ENCODE data around the gene PADI3.

Gene PADI3

DNA sequence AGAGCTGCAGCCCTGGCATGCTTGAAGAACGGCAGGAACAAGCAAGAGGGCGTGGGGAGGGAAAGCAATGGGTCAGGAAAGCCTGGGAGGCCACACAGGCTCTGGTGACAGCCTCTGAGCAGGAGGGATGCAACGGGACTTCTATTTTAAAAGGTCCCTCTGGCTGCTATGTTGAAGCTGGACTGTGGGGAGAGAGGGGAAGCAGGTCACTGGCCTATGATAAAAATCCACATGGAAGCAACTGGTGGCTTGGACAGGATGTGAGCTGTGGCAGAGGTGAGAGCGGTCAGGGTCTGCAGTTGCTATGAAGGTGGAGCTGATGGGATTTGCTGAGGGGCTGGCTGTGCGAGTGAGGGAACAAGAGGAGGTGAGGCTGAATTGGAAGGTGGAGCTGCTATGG, 32.8 kb upstream of the PADI3 start:
- TF ChIP-seq CTCF (IDR thresholded peaks at IDR 0.05): no peak

DNA sequence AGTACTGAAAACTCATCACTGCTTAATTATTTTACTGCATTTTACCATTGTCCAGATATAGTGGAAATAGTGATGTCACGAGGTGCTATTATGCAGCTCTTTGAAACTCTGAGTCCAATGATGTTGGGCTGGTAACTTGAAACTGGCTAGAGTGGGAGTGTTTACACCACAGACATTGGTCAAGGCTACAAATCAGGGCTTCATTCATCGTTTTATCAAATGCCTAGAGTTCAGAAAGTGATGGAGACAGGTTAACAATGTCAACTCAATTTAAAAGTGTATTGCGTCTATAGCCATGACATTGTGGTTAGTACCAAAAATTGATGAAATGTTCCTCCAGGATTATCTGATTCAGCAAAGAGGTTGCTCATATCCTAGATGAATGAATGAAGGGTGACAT, 31.3 kb upstream of the PADI3 start:
- no peak for TF ChIP-seq CTCF (IDR thresholded peaks at IDR 0.05)

GRCh38 chr1:17218939-17219338, 30.0 kb upstream of the PADI3 start:
- no peak for TF ChIP-seq CTCF (IDR thresholded peaks at IDR 0.05)

- TF ChIP-seq CTCF (IDR thresholded peaks at IDR 0.05): no peak
Observed at GRCh38 chr1:17220287-17220686, 28.6 kb upstream of the PADI3 start.

- TF ChIP-seq CTCF (IDR thresholded peaks at IDR 0.05): no peak
Observed at GRCh38 chr1:17222557-17222956, 26.3 kb upstream of the PADI3 start.

GRCh38 chr1:17224434-17224833, 24.5 kb upstream of the PADI3 start:
- TF ChIP-seq CTCF (IDR thresholded peaks at IDR 0.05): no peak

DNA sequence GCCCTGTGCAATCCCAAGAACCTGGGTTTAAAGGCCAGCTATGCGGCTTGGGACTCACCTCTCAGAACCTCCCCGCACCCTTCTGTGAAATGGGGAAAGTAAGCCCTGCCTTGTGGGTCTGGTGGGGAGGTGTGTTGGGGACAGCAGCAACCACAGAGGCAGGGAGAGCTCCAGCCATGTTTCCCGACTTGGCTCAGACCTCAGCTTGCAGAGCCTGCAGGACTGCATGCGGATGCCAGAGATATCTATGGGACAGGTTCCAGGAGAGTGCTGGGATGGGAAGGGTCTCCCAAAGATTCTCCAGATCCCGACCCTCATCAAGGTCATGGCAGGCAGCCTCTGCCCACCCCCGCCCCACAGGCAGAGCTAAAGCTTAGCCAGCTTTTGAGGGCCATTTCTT, 23.8 kb upstream of the PADI3 start:
- no peak for TF ChIP-seq CTCF (IDR thresholded peaks at IDR 0.05)

DNA sequence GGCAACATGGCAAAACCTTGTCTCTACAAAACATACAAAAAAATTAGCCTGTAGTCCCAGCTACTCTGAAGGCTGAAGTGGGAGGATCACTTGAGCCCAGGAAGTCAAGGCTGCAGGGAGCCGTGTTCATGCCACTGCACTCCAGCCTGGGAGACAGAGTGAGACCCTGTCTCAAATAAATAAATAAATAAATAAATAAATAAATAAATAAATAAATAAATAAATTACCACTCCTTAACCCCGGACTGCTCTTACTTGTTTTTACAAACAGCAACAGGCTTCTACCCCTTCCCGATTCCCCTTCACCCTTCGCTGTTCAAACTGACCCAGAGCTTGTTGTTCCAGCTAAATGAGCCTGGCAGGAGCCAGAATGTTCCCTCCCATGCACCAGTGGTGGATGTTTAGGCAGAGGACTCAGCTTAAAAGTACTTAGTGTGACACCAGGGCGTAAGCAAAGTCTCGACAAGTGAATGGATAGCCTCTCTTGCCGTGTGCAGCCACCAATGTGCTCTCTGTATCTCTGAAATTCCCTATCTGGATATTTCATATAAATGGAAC, 21.5 kb upstream of the PADI3 start:
- TF ChIP-seq CTCF (IDR thresholded peaks at IDR 0.05): no peak
